Hindlimb muscle (tissue), 1 donor: Measurements from ENCODE around the gene FAM234A. TPM values are rescaled to one million over a fixed set of nuclear protein-coding genes. Genes with fewer than 3 reads are reported as not detected.
"Not testable (repeated sequence)": the region's sequence is repeated elsewhere in the genome, so short reads cannot be mapped to it uniquely, and the experiment has no call there.

Experiments used
- DNase-seq: peaks from one replicate; pipeline ENCODE4 v3.0.0-alpha.2; 2013
- polyA plus RNA-seq: library from polyadenylated mRNA; unstranded; fragments of 120-200 nt; gene quantifications from one replicate; pipeline ENCODE4 v1.2.1, GENCODE V29; 2013; ENCODE audit not compliant: insufficient read length

The FAM234A gene
- 44.0 TPM for polyA plus RNA-seq

GRCh38 chr16:234468-235305 lies at the start of gene FAM234A:
Gene FAM234A, plus strand, starts transcription at chr16:234821. Its CDS starts 19,593 bp downstream, at chr16:254414.
- DNase-seq: peak; percentile 95

GRCh38 chr16:185213-185612 lies 49.4 kb upstream of the FAM234A start:
- no peak for DNase-seq

- no peak for DNase-seq
Observed at GRCh38 chr16:185691-186090, 48.9 kb upstream of the FAM234A start.

- DNase-seq: no peak
Observed at GRCh38 chr16:187330-187729, 47.3 kb upstream of the FAM234A start.

- no peak for DNase-seq
Observed at GRCh38 chr16:188674-189073, 45.9 kb upstream of the FAM234A start.

- no peak for DNase-seq
Observed at GRCh38 chr16:189604-190186, 44.9 kb upstream of the FAM234A start.

- no peak for DNase-seq
Observed at GRCh38 chr16:191831-192230, 42.8 kb upstream of the FAM234A start.

- DNase-seq: no peak
Observed at GRCh38 chr16:192686-193085, 41.9 kb upstream of the FAM234A start.

GRCh38 chr16:193441-193840 lies 41.2 kb upstream of the FAM234A start:
- DNase-seq: no peak

- no peak for DNase-seq
Observed at GRCh38 chr16:194516-194915, 40.1 kb upstream of the FAM234A start.

- DNase-seq: no peak
Observed at GRCh38 chr16:200388-200787, 34.2 kb upstream of the FAM234A start.

- no peak for DNase-seq
Observed at GRCh38 chr16:203246-203645, 31.4 kb upstream of the FAM234A start.

GRCh38 chr16:204046-204445 lies 30.6 kb upstream of the FAM234A start:
- DNase-seq: not testable (repeated sequence)

- DNase-seq: not testable (repeated sequence)
Observed at GRCh38 chr16:209359-209758, 25.3 kb upstream of the FAM234A start.

- not testable (repeated sequence) for DNase-seq
Observed at GRCh38 chr16:211631-212180, 22.9 kb upstream of the FAM234A start.

- DNase-seq: no peak
Observed at GRCh38 chr16:212999-213398, 21.6 kb upstream of the FAM234A start.

GRCh38 chr16:220021-220420 lies 14.6 kb upstream of the FAM234A start:
- no peak for DNase-seq

- DNase-seq: no peak
Observed at GRCh38 chr16:228151-228851, 6.3 kb upstream of the FAM234A start.

GRCh38 chr16:228852-229730 lies 5.5 kb upstream of the FAM234A start, which contains the start of gene LUC7L:
Gene LUC7L, minus strand, starts transcription at chr16:229449. Its CDS starts 110 bp downstream, at chr16:229339.
- DNase-seq: peak; percentile 92

GRCh38 chr16:229731-230281 lies 4.8 kb upstream of the FAM234A start:
- DNase-seq: no peak

GRCh38 chr16:230351-230750 lies 4.3 kb upstream of the FAM234A start:
- not testable (repeated sequence) for DNase-seq

GRCh38 chr16:230949-231348 lies 3.7 kb upstream of the FAM234A start:
- DNase-seq: no peak
